Measurements from ENCODE around the gene NTPCR.

NTPCR gene

DNA sequence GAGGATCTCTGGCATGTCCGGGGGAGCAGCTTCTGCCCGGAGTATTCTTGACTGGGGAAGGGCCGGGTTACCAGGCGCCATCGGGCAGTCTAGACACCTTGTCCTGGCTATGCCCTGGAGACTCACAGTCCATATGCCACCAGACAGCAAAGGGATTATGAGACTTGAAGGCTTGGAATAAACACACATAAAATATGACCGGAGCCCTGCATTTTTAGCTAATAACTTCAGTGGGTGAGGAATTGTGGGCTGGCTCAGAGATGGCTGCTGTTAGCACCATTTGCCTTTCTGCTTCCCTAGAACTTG lies 15.5 kb downstream of the NTPCR start:
- Histone ChIP-seq H3K9me3 (ENCODE audit: control insufficient read depth, insufficient read depth, low read depth, low read length) (no peaks in the 10 kb centered on the region), H3K4me3 (ENCODE audit: low read depth, low read length) (no peak overlapping the region), H3K36me3 (ENCODE audit: control insufficient read depth in 2 of 2, insufficient read depth in 1 of 2, low read length in 2 of 2) (peaks cover 3 to 69% of the 10 kb centered on the region in 2 experiments), H3K4me1 (ENCODE audit: control insufficient read depth, insufficient read depth, low read length) (no peaks in the 10 kb centered on the region), H3K27ac (ENCODE audit: extremely low read depth, low read depth, low read length) (no peak overlapping the region)
- TF ChIP-seq ZNF639 (tag by site-specific recombination; IDR thresholded peaks at IDR 0.05), result no peak
- no peak for TF ChIP-seq ZNF121 (tag by site-specific recombination; IDR thresholded peaks at IDR 0.05)
- TF ChIP-seq PATZ1 (tag by site-specific recombination; IDR thresholded peaks at IDR 0.05), result no peak
- TF ChIP-seq ZNF488 (tag by site-specific recombination; IDR thresholded peaks at IDR 0.05), result no peak
- TF ChIP-seq ZNF555 (tag by site-specific recombination; conservative IDR thresholded peaks at IDR 0.05), result no peak
- ChIA-PET CTCF (interaction anchor here (0.6 to 1.3 kb wide), 3 partner anchors 14 to 188 kb away, joined by 3 read pairs; no protein-coding TSS in a partner anchor), POLR2A (no interaction called here)

- H3K27ac ChIP-seq (ENCODE audit: extremely low read depth, low read depth, low read length), result no peak overlapping the region
- peaks cover 9 to 73% of the 10 kb centered on the region in 2 experiments for H3K36me3 ChIP-seq (ENCODE audit: control insufficient read depth in 2 of 2, insufficient read depth in 1 of 2, low read length in 2 of 2)
- TF ChIP-seq ZFHX2 (tag by site-specific recombination; conservative IDR thresholded peaks at IDR 0.05) (0 out of 2 replicates have a peak, but pooled peaks have one; percentile 11), ZNF394 (tag by site-specific recombination; IDR thresholded peaks at IDR 0.05; ENCODE audit: borderline replicate concordance) (no peak), KLF1 (tag by site-specific recombination; IDR thresholded peaks at IDR 0.05) (peak; percentile 67; the same call in 1 of the 2 replicates), MZF1 (tag by site-specific recombination; IDR thresholded peaks at IDR 0.05; ENCODE audit: borderline replicate concordance) (peak; percentile 23; the same call in 1 of the 2 replicates), ZNF169 (tag by site-specific recombination; IDR thresholded peaks at IDR 0.05) (no peak), ZNF335 (tag by site-specific recombination; conservative IDR thresholded peaks at IDR 0.05) (no peak)
- no peaks in the 10 kb centered on the region for H3K4me1 ChIP-seq (ENCODE audit: control insufficient read depth, insufficient read depth, low read length)
- POLR2A ChIA-PET, result no interaction called here
- H3K9me3 ChIP-seq (ENCODE audit: control insufficient read depth, insufficient read depth, low read depth, low read length), result no peaks in the 10 kb centered on the region
- H3K4me3 ChIP-seq (ENCODE audit: low read depth, low read length), result no peak overlapping the region
- CTCF ChIA-PET, result interaction anchor here (0.6 to 1.3 kb wide), 4 partner anchors 17 to 294 kb away, joined by 3 to 4 read pairs (median 3); no protein-coding TSS in a partner anchor
Measured at GRCh38 chr1:232966663-232967062, 16.3 kb downstream of the NTPCR start.

- H3K27ac ChIP-seq (ENCODE audit: extremely low read depth, low read depth, low read length), result no peak overlapping the region
- ChIA-PET CTCF (interaction anchor here (0.5 to 1.1 kb wide), 3 partner anchors 56 to 249 kb away, joined by 3 to 4 read pairs (median 3); no protein-coding TSS in a partner anchor), POLR2A (no interaction called here)
- H3K9me3 ChIP-seq (ENCODE audit: control insufficient read depth, insufficient read depth, low read depth, low read length), result no peaks in the 10 kb centered on the region
- H3K36me3 ChIP-seq (ENCODE audit: control insufficient read depth in 2 of 2, insufficient read depth in 1 of 2, low read length in 2 of 2), result peaks cover 22 to 82% of the 10 kb centered on the region in 2 experiments
- no peak overlapping the region for H3K4me3 ChIP-seq (ENCODE audit: low read depth, low read length)
- no peaks in the 10 kb centered on the region for H3K4me1 ChIP-seq (ENCODE audit: control insufficient read depth, insufficient read depth, low read length)
- no peak for TF ChIP-seq ZNF248 (tag by site-specific recombination; IDR thresholded peaks at IDR 0.05)
- TF ChIP-seq PRDM2 (tag by site-specific recombination; IDR thresholded peaks at IDR 0.05; ENCODE audit: borderline replicate concordance), result no peak
- no peak for TF ChIP-seq ZNF112 (tag by site-specific recombination; IDR thresholded peaks at IDR 0.05)
- TF ChIP-seq ZNF18 (tag by site-specific recombination; IDR thresholded peaks at IDR 0.05), result no peak
- TF ChIP-seq ZNF785 (tag by site-specific recombination; IDR thresholded peaks at IDR 0.05), result no peak
Measured at GRCh38 chr1:232968391-232968790, 18.0 kb downstream of the NTPCR start.

Measured in HEK293 (cell line).